HEK293T (cell line): ENCODE measurements around the gene NDUFS4.

Source experiments
- CTCF ChIA-PET: fragments of 350-600 bp; formaldehyde crosslinking; extraction: SDS; loops from one replicate; lab custom pipeline; 2021; ENCODE audit warnings: antibody characterized with exemption, inconsistent platforms; lab: Yijun Ruan, JAX
- POLR2A ChIA-PET: fragments of 350-600 bp; formaldehyde crosslinking; extraction: SDS; loops from one replicate; lab custom pipeline; 2020; ENCODE audit warnings: antibody characterized with exemption, inconsistent platforms; lab: Yijun Ruan, JAX
- DNase-seq: peaks from one replicate; pipeline ENCODE4 v3.0.0; 2012; ENCODE audit warnings: mixed read lengths; ENCODE audit errors: extremely low spot score
- ARNT ChIP-seq: fragments of 450-650 bp; IDR thresholded peaks from 2 replicates; pipeline ENCODE4 v1.6.1; 2017; ENCODE audit warnings: mild to moderate bottlenecking
- BHLHE40 ChIP-seq: fragments of 450-650 bp; IDR thresholded peaks from 2 replicates; pipeline ENCODE4 v1.6.1; 2016; ENCODE audit warnings: mild to moderate bottlenecking, moderate library complexity, borderline replicate concordance
- CTBP1 ChIP-seq: fragments of 450-650 bp; IDR thresholded peaks from 2 replicates; pipeline ENCODE4 v1.6.1; 2016; ENCODE audit warnings: borderline replicate concordance
- ELF4 ChIP-seq: fragments of 450-650 bp; IDR thresholded peaks from 2 replicates; pipeline ENCODE4 v1.6.1; 2017; ENCODE audit warnings: antibody characterized with exemption
- FOXA1 ChIP-seq: fragments of 450-650 bp; IDR thresholded peaks from 2 replicates; pipeline ENCODE4 v1.6.1; 2016; ENCODE audit warnings: mild to moderate bottlenecking
- FOXK2 ChIP-seq: fragments of 450-650 bp; IDR thresholded peaks from 2 replicates; pipeline ENCODE4 v1.6.1; 2016; ENCODE audit warnings: mild to moderate bottlenecking
- FOXM1 ChIP-seq: fragments of 450-650 bp; IDR thresholded peaks from 2 replicates; pipeline ENCODE4 v1.6.1; 2017; ENCODE audit warnings: mild to moderate bottlenecking, borderline replicate concordance
- HDGF ChIP-seq: fragments of 450-650 bp; IDR thresholded peaks from 2 replicates; pipeline ENCODE4 v1.6.1; 2017; ENCODE audit warnings: antibody characterized with exemption, borderline replicate concordance
- L3MBTL2 ChIP-seq: fragments of 450-650 bp; conservative IDR thresholded peaks from 2 replicates; pipeline ENCODE4 v1.6.1; 2016; ENCODE audit warnings: mild to moderate bottlenecking
- LEF1 ChIP-seq: fragments of 450-650 bp; IDR thresholded peaks from 2 replicates; pipeline ENCODE4 v1.6.1; 2017; ENCODE audit warnings: mild to moderate bottlenecking, borderline replicate concordance
- NFRKB ChIP-seq: fragments of 450-650 bp; IDR thresholded peaks from 2 replicates; pipeline ENCODE4 v1.6.1; 2016; ENCODE audit warnings: mild to moderate bottlenecking, moderate library complexity
- PKNOX1 ChIP-seq: fragments of 450-650 bp; IDR thresholded peaks from 2 replicates; pipeline ENCODE4 v1.6.1; 2016
- SP1 ChIP-seq: fragments of 450-650 bp; IDR thresholded peaks from 2 replicates; pipeline ENCODE4 v1.6.1; 2017
- SUZ12 ChIP-seq: fragments of 450-650 bp; IDR thresholded peaks from 2 replicates; pipeline ENCODE4 v1.6.1; 2016; ENCODE audit warnings: mild to moderate bottlenecking
- TARDBP ChIP-seq: fragments of 450-650 bp; IDR thresholded peaks from 2 replicates; pipeline ENCODE4 v1.6.1; 2016
- ZNF384 ChIP-seq: fragments of 450-650 bp; IDR thresholded peaks from 2 replicates; pipeline ENCODE4 v1.6.1; 2016

NDUFS4 gene

GRCh38 chr5:53568871-53569270 is 8.4 kb downstream of the NDUFS4 start:
- no peak for DNase-seq

DNA sequence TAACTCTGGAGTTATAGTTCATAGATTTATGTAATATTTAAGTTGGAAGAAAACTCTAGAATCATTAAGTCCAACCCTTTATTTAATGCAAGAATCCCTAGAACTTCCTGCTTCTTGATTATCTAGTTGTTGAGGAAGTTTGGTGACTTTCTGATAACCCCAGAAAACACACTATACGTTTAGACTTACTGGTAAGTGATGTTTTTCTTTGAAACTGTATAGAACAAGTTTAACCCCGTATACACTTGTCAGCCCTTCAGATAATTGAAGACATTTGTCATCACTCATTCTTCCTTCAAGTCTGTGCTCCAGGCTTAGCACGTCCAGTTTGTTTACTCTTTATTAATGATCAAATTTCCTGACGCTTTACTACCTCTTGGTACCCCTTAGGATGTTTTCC is 9.0 kb downstream of the NDUFS4 start:
- TF ChIP-seq TARDBP: no peak
- no peak for TF ChIP-seq FOXK2
- TF ChIP-seq LEF1: no peak
- TF ChIP-seq L3MBTL2: no peak
- no peak for TF ChIP-seq ZNF384
- ChIA-PET POLR2A (no interaction called here), CTCF (no interaction called here)
- no peak for DNase-seq

More at GRCh38 chr5:53568871-53569270, 8.4 kb downstream of the NDUFS4 start:
- ChIA-PET CTCF (no interaction called here), POLR2A (no interaction called here)
- no peak for TF ChIP-seq HDGF
- TF ChIP-seq ARNT: no peak
- no peak for TF ChIP-seq FOXA1
- no peak for TF ChIP-seq ZNF384

GRCh38 chr5:53571403-53571802 is 11.0 kb downstream of the NDUFS4 start:
- POLR2A ChIA-PET: no interaction called here
- CTCF ChIA-PET: no interaction called here
- no peak for TF ChIP-seq FOXA1
- no peak for DNase-seq

- CTCF ChIA-PET: no interaction called here
- POLR2A ChIA-PET: no interaction called here
- TF ChIP-seq L3MBTL2: no peak
- TF ChIP-seq ARNT: no peak
- no peak for TF ChIP-seq SP1
- no peak for TF ChIP-seq NFRKB
- no peak for TF ChIP-seq FOXA1
- TF ChIP-seq HDGF: no peak
- TF ChIP-seq FOXM1: no peak
- no peak for TF ChIP-seq CTBP1
- no peak for TF ChIP-seq BHLHE40
- no peak for TF ChIP-seq SUZ12
- TF ChIP-seq FOXK2: no peak
- no peak for TF ChIP-seq LEF1
- TF ChIP-seq ELF4: no peak
- no peak for TF ChIP-seq ZNF384
- no peak for TF ChIP-seq PKNOX1
- no peak for TF ChIP-seq TARDBP
- DNase-seq: no peak
Observed at GRCh38 chr5:53575101-53575500, 14.7 kb downstream of the NDUFS4 start.

DNA sequence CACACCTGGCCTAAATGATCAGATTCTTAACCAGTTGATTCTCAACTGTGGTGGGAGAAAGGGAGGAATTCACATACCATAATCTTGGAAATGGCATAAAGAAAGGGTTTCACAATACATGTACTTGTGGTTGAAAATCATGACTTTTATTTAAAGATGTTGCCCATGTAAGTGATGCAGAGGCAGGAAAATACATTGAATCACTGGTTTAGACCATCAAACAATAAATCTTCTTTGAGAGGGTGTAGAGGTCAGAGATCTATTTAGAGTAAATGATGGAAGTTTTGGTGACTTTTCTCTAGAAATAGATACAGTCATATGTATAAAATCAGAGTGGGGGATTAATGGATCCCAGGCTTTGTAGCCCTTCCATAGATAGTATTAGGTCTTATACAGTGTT is 15.4 kb downstream of the NDUFS4 start:
- TF ChIP-seq ZNF384: no peak
- no peak for TF ChIP-seq FOXA1
- TF ChIP-seq FOXM1: no peak
- TF ChIP-seq SP1: no peak
- no peak for TF ChIP-seq PKNOX1
- no peak for TF ChIP-seq L3MBTL2
- TF ChIP-seq BHLHE40: no peak
- no peak for TF ChIP-seq LEF1
- ChIA-PET CTCF (interaction anchor here (0.7 kb wide), 1 partner anchor 457 kb away, joined by 5 read pairs; no protein-coding TSS in a partner anchor), POLR2A (no interaction called here)
- DNase-seq: no peak

GRCh38 chr5:53576674-53577073 is 16.2 kb downstream of the NDUFS4 start:
- CTCF ChIA-PET: no interaction called here
- TF ChIP-seq CTBP1 (no peak), NFRKB (no peak), FOXA1 (no peak), FOXK2 (no peak), PKNOX1 (no peak), SUZ12 (no peak), LEF1 (no peak)
- DNase-seq: no peak
- POLR2A ChIA-PET: no interaction called here

GRCh38 chr5:53578854-53579253 is 18.4 kb downstream of the NDUFS4 start:
- ChIA-PET POLR2A (no interaction called here), CTCF (no interaction called here)
- no peak for TF ChIP-seq NFRKB
- no peak for TF ChIP-seq HDGF
- no peak for TF ChIP-seq FOXA1
- DNase-seq: no peak

- POLR2A ChIA-PET: interaction anchor here (1.8 kb wide), 1 partner anchor 18 kb away, joined by 3 read pairs; no protein-coding TSS in a partner anchor
- DNase-seq: no peak
- CTCF ChIA-PET: interaction anchor here (0.6 kb wide), 1 partner anchor 35 kb away, joined by 3 read pairs; no protein-coding TSS in a partner anchor
- TF ChIP-seq LEF1: no peak
- no peak for TF ChIP-seq TARDBP
- no peak for TF ChIP-seq ARNT
- no peak for TF ChIP-seq SP1
- no peak for TF ChIP-seq HDGF
- TF ChIP-seq FOXK2: no peak
- no peak for TF ChIP-seq NFRKB
- no peak for TF ChIP-seq CTBP1
- no peak for TF ChIP-seq BHLHE40
- no peak for TF ChIP-seq FOXA1
- TF ChIP-seq L3MBTL2: no peak
- TF ChIP-seq ZNF384: no peak
- no peak for TF ChIP-seq PKNOX1
- TF ChIP-seq ELF4: no peak
- TF ChIP-seq FOXM1: no peak
Observed at GRCh38 chr5:53580547-53580946, 20.1 kb downstream of the NDUFS4 start.
